ENCODE measurements around the gene VDR.

VDR gene

GRCh38 chr12:47900131-47901062 is 4.4 kb downstream of the VDR start:
- no peak for TF ChIP-seq SIN3A (IDR thresholded peaks at IDR 0.05; ENCODE audit: borderline replicate concordance, insufficient read depth, low read length)
- no peak for TF ChIP-seq POLR2AphosphoS5 (IDR thresholded peaks at IDR 0.05; ENCODE audit: low read depth, low read length)
- TF ChIP-seq TAF1 (IDR thresholded peaks at IDR 0.05; ENCODE audit: borderline replicate concordance, insufficient read depth, low read length) = no peak
- TF ChIP-seq, protein P1, sequence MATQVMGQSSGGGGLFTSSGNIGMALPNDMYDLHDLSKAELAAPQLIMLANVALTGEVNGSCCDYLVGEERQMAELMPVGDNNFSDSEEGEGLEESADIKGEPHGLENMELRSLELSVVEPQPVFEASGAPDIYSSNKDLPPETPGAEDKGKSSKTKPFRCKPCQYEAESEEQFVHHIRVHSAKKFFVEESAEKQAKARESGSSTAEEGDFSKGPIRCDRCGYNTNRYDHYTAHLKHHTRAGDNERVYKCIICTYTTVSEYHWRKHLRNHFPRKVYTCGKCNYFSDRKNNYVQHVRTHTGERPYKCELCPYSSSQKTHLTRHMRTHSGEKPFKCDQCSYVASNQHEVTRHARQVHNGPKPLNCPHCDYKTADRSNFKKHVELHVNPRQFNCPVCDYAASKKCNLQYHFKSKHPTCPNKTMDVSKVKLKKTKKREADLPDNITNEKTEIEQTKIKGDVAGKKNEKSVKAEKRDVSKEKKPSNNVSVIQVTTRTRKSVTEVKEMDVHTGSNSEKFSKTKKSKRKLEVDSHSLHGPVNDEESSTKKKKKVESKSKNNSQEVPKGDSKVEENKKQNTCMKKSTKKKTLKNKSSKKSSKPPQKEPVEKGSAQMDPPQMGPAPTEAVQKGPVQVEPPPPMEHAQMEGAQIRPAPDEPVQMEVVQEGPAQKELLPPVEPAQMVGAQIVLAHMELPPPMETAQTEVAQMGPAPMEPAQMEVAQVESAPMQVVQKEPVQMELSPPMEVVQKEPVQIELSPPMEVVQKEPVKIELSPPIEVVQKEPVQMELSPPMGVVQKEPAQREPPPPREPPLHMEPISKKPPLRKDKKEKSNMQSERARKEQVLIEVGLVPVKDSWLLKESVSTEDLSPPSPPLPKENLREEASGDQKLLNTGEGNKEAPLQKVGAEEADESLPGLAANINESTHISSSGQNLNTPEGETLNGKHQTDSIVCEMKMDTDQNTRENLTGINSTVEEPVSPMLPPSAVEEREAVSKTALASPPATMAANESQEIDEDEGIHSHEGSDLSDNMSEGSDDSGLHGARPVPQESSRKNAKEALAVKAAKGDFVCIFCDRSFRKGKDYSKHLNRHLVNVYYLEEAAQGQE (IDR thresholded peaks at IDR 0.05; ENCODE audit: insufficient read depth in 1 of 2, low read depth in 2 of 2, low read length in 2 of 2) = no peak
- TF ChIP-seq FOXP2 (optimal IDR thresholded peaks at IDR 0.05; ENCODE audit: borderline replicate concordance, extremely low read depth, extremely low read length, insufficient read depth) = no peak

- TF ChIP-seq, protein P1 (IDR thresholded peaks at IDR 0.05; ENCODE audit: insufficient read depth in 1 of 2, low read depth in 2 of 2, low read length in 2 of 2) = no peak
- TF ChIP-seq TAF1 (IDR thresholded peaks at IDR 0.05; ENCODE audit: borderline replicate concordance, insufficient read depth, low read length) = no peak
- no peak for TF ChIP-seq SIN3A (IDR thresholded peaks at IDR 0.05; ENCODE audit: borderline replicate concordance, insufficient read depth, low read length)
- no peak for TF ChIP-seq FOXP2 (optimal IDR thresholded peaks at IDR 0.05; ENCODE audit: borderline replicate concordance, extremely low read depth, extremely low read length, insufficient read depth)
- no peak for TF ChIP-seq POLR2AphosphoS5 (IDR thresholded peaks at IDR 0.05; ENCODE audit: low read depth, low read length)
Measured at GRCh38 chr12:47899466-47899865, 5.3 kb downstream of the VDR start.

DNA sequence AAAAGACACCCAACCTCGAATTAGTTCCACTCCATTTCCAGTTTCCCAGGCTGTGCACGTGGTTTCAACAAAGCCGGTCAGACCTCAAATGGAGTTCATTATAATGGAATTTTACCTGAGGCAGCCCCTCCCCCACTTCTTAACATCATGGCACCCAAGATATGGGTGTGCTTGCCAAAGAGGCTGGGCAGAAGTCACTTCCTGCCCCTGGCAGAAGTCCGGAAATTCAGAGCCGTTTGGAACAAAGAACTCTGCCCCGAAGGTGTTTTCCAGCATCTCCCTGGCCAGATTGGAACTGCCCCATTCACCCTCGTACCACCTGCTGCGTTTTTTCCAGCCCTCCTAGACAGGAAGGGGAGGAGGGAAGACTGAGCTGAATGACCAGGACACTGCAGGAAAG is 8.2 kb downstream of the VDR start:
- TF ChIP-seq TAF1 (IDR thresholded peaks at IDR 0.05; ENCODE audit: borderline replicate concordance, insufficient read depth, low read length) (no peak), SIN3A (IDR thresholded peaks at IDR 0.05; ENCODE audit: borderline replicate concordance, insufficient read depth, low read length) (no peak), POLR2AphosphoS5 (IDR thresholded peaks at IDR 0.05; ENCODE audit: low read depth, low read length) (no peak), FOXP2 (optimal IDR thresholded peaks at IDR 0.05; ENCODE audit: borderline replicate concordance, extremely low read depth, extremely low read length, insufficient read depth) (no peak)
- TF ChIP-seq, protein P1 (IDR thresholded peaks at IDR 0.05; ENCODE audit: insufficient read depth in 1 of 2, low read depth in 2 of 2, low read length in 2 of 2) = no peak

DNA sequence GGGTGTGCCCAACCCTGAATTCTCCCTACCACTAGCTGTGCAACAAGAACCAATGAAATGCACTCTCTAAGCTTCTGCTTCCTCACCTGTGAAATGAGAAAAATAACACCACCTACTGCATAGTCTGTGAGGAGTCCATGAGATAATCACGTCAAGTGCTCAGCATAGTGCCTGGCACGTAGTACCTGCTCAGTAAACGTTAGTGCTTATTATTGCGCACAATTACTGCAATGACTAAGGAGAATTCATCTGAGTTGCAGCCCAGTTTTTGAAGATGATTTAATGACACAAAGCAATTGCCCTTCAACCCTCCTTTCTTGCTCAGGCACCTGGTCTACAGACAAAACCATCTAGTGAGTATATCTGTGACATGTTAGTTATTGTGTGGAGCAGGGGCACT is 8.8 kb downstream of the VDR start:
- TF ChIP-seq TAF1 (IDR thresholded peaks at IDR 0.05; ENCODE audit: borderline replicate concordance, insufficient read depth, low read length) (no peak), FOXP2 (optimal IDR thresholded peaks at IDR 0.05; ENCODE audit: borderline replicate concordance, extremely low read depth, extremely low read length, insufficient read depth) (no peak), POLR2AphosphoS5 (IDR thresholded peaks at IDR 0.05; ENCODE audit: low read depth, low read length) (no peak), SIN3A (IDR thresholded peaks at IDR 0.05; ENCODE audit: borderline replicate concordance, insufficient read depth, low read length) (no peak)
- TF ChIP-seq, protein P1 (IDR thresholded peaks at IDR 0.05; ENCODE audit: insufficient read depth in 1 of 2, low read depth in 2 of 2, low read length in 2 of 2) = no peak
